Occipital lobe (tissue), 2 donors: ENCODE results near the gene CEP68. TPM values are rescaled to one million over a fixed set of nuclear protein-coding genes. Genes with fewer than 3 reads are reported as not detected.
"Not testable (repeated sequence)": the region's sequence is repeated elsewhere in the genome, so short reads cannot be mapped to it uniquely, and the experiment has no call there.

Experiments
- DNase-seq: peaks from one replicate; lab custom pipeline; 2025; lab: John Stamatoyannopoulos, UW
- total RNA-seq: library from RNA; depleted of rRNA; stranded (reverse); fragments of >200 nt; gene quantifications from one replicate; pipeline ENCODE4 v1.2.3, GENCODE V29; 2014

Gene CEP68
- total RNA-seq: 48.2 TPM

DNA sequence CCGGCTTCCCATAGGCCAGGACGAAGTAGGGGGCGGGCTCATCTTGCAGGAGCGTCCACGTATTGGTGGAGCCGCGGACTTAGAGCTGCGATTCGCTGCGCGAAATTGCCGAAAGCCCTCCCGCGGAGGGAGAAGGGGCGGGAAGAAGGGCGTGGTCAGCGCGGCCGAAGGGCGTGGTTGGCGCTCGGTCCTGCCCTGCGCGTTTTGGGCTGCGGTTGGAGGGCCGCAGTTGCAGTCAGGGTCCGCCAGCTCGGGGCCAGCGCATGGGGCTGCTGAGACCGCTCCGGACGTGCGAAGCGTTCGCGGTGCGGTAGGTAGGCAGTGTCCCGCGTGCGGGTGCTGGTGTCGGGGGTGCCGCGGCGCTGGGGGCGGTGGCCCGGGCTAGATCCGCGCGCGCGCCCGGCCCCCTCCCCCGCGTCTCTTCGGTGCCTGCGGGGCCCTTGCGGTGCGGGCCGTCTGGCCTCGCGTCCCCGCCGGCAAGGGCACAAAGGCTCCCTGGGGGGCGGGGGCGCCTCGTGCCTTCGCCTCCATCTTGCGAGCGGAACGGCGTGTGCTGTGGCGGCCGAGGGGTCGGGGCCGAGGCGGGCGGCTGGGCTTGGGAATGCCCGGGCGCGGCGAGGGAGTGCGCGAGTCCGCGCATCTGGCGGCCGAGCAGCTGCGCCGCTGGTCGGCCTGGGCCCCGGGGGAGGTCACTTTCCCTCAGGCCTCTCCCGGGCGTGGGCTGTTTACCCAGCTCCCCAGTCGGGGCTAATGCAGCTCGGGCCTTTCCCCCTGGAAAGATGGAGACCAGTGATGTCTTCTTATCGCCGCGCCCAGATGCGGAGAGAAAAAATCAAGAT is at the start of gene CEP68:
Gene CEP68 (plus strand): TSS at position 202 of the 839 bp plus-strand sequence. CDS start 13,029 bp downstream, outside the sequence.
- peak; percentile 98 for DNase-seq

DNA sequence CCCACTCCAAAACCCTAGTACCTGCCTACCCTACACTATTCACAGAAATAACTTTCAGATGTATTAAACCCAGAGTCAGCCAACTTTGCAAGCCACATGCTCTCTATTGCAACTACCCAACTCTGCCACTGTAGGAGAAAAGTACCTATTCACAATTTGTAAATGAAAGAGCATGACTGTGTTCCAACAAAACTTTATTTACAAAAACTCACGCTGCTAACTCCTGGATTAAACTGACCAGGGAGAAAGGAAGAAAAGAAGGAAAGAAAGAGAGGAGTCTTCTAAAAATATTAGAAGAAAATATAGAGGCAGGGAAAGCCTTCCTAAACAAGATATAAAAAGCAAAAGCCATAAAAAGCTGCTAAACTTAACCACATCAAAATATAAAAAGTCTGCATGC is 42.4 kb upstream of the CEP68 start:
- DNase-seq: no peak

GRCh38 chr2:65015731-65016130 is 40.5 kb upstream of the CEP68 start:
- no peak for DNase-seq

GRCh38 chr2:65016789-65017188 is 39.4 kb upstream of the CEP68 start:
- DNase-seq: no peak

GRCh38 chr2:65017335-65017734 is 38.9 kb upstream of the CEP68 start:
- peak; percentile 24 for DNase-seq

- DNase-seq: no peak
These were observed 38.1 kb upstream of the CEP68 start for GRCh38 chr2:65018141-65018582.

DNA sequence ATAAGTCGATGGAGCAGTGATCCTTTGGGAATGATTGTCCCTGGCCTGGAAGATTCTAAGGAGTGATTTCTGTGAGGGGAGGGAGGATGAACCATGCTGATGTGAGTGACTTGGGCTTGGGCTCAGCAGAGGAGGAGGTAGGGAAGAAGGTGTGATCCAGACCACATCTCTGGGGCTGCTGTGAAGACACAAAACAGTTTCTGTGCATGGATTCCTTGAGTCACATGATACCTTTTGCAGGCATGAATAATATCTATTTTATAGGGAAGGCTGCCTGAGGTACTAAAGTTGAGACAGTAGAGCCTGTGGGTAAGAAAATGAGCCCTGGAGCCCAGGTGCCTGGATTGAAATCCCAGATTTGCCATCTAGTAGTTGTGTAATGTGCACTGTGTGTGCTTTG is 37.2 kb upstream of the CEP68 start:
- DNase-seq: no peak

- DNase-seq: no peak
These were observed 36.5 kb upstream of the CEP68 start for GRCh38 chr2:65019675-65020195.

GRCh38 chr2:65020251-65020650 is 36.0 kb upstream of the CEP68 start:
- DNase-seq: not testable (repeated sequence)

- DNase-seq: no peak
These were observed 35.2 kb upstream of the CEP68 start for GRCh38 chr2:65020943-65021528.

GRCh38 chr2:65021709-65022108 is 34.5 kb upstream of the CEP68 start:
- DNase-seq: no peak

- DNase-seq: no peak
These were observed 34.0 kb upstream of the CEP68 start for GRCh38 chr2:65022189-65022588.

DNA sequence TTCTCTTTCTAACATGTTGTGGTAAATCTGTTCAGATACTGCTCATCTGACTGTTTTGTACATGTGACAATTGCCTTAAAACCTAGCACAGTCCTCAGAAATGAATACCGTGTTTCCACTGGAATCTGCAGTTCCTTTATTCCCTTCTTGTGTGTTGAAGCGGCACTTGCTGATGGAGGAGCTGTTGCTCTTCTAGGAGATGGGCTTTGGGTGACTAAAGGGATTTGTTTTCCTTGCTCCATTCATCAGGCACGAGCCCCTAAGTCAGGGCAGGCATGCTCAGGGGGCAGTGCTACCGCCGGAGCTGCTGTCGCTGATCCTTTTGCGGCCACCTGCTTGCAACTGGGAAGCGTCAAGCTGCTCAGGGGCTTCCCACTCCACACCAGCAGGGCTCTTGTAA is 32.5 kb upstream of the CEP68 start:
- no peak for DNase-seq

DNA sequence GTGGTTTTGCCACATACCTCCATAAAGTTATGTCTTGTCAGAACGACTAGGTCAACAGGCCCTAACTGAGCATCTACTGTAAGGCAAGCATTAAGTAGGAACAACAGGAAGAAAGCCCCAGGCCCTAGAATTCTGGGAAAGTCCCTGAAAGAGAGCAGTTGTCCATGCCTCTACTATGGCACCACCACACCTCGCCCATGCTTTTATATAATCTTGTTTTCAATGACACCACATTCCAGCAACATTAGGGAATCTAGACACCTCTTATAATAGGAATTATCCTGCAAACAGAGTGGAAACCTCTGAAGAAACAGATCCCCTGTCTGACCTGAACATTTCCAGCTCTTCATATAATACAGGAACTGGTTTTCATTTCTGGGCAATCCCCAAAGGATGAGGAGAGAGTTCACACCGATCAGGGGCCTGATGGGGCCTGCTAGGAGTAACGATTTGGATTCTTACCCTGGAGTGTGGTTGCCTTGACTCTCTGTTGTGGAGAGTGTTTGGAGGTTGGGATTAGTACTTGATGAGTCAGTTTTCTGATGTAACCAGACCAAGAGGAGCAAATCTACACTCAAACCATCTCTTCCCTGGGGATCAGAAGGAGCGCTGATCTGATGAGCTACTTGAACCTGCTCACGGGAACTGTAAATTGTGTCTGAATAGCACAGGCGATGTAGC is 31.9 kb upstream of the CEP68 start:
- no peak for DNase-seq

DNA sequence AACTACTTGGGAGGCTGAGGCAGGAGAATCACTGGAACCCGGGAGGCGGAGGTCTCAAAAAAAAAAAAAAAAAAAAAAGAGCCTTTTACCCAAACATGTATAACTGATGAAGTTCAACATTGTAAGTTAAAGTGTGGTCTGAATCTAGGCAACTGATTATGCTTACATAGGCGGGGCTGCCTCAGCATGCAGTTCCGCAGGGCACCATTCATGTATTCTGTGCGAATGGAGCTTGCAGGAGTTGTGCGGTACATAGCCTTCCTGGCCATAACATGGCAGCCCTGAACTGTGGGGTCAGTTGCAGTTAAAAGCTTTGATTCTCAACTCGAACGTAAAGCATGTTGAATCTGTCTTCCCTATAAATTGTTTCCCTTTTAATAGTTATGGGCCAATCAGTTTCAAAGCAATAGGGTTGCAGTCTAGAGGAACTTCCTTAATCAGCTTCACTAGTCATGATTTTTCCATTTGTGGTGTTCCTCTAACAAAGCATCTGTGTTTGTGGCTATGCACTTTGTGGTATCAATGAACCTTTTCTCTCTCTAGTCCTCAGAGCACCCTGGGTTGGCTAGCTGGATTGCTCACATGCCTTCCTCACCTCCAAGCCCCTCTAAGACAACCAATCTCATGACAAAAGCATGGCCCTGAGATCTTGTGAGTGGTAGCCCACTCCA is 30.6 kb upstream of the CEP68 start:
- DNase-seq: no peak

DNA sequence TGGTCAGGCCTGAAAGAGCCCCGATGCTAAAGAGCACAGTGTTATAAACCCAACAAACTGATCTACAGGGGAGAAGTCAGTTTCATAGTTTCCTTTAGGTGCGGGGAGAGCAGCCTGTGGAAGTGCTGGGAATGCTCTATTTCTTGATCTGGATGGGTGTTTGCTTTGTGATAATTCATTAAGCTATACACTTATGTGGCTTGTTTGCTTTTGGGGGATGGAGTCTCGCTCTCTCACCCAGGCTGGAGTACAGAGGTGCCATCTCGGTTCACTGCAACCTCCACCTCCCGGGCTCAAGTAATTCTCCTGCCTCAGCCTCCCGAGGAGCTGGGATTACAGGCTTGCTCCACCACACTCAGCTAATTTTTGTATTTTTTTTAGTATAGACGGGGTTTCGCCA is 30.1 kb upstream of the CEP68 start:
- no peak for DNase-seq

- DNase-seq: no peak
These were observed 29.3 kb upstream of the CEP68 start for GRCh38 chr2:65026704-65027464.

GRCh38 chr2:65027616-65028244 is 28.5 kb upstream of the CEP68 start:
- no peak for DNase-seq

- DNase-seq: no peak
These were observed 25.5 kb upstream of the CEP68 start for GRCh38 chr2:65030476-65031332.
